Activated naive CD8-positive, alpha-beta T cell treated with anti-CD3 and anti-CD28 coated beads, Interleukin-2, amount 10 ng/mL, durations not matched to agents 7 days and 5 days (primary cell): ENCODE measurements around the gene DOCK10. TPM values are rescaled to one million over a fixed set of nuclear protein-coding genes. Genes with fewer than 3 reads are reported as not detected.
A peak's percentile ranks its signal among the peaks of the same experiment; 100 is the strongest.

ENCODE experiments used
- ATAC-seq: fragments of 150-1000 bp; cut with Tn5 transposase; one replicate; pipeline ENCODE4 v1.10.0; 2021; ENCODE audit warnings: low read depth, moderate library complexity
- POLR2A ChIA-PET: fragments of 350-600 bp; sonication (Branson Sonifier 250); formaldehyde crosslinking; loops from one replicate; lab custom pipeline; 2021; ENCODE audit warnings: antibody characterized with exemption; lab: Charles Lee
- DNase-seq: peaks from one replicate; pipeline ENCODE4 v3.0.0; 2021
- H3K27ac Mint-ChIP-seq: one replicate; pipeline ENCODE4 v1.8.0; 2022; ENCODE audit warnings: mild to moderate bottlenecking, mixed read lengths
- H3K27me3 Mint-ChIP-seq: one replicate; pipeline ENCODE4 v1.8.0; 2022; ENCODE audit warnings: mild to moderate bottlenecking, moderate library complexity, mixed read lengths
- H3K36me3 Mint-ChIP-seq: one replicate; pipeline ENCODE4 v1.8.0; 2021; ENCODE audit warnings: mild to moderate bottlenecking, mixed read lengths
- H3K4me1 Mint-ChIP-seq: one replicate; pipeline ENCODE4 v1.8.0; 2021; ENCODE audit warnings: mixed read lengths
- H3K4me3 Mint-ChIP-seq: one replicate; pipeline ENCODE4 v1.8.0; 2022; ENCODE audit warnings: mild to moderate bottlenecking, moderate library complexity, mixed read lengths
- H3K9me3 Mint-ChIP-seq: one replicate; pipeline ENCODE4 v1.8.0; 2021; ENCODE audit warnings: mixed read lengths
- total RNA-seq, 2 experiments: library from RNA; stranded (reverse); gene quantifications; one replicate each; pipeline ENCODE4 v1.2.3, GENCODE V29; 2021

DOCK10 gene
- total RNA-seq, 2 experiments from 2014 or later, result 259 to 273 TPM

GRCh38 chr2:224849264-224849663 is 193.0 kb downstream of the DOCK10 start:
- Mint-ChIP-seq H3K4me1 (no peaks in the 10 kb centered on the region), H3K36me3 (peaks cover 47% of the 10 kb centered on the region), H3K27me3 (no peaks in the 10 kb centered on the region), H3K9me3 (no peaks in the 10 kb centered on the region), H3K27ac (no peak overlapping the region), H3K4me3 (no peak overlapping the region)
- DNase-seq (no peak), ATAC-seq (no peak)
- POLR2A ChIA-PET, result no interaction called here

DNA sequence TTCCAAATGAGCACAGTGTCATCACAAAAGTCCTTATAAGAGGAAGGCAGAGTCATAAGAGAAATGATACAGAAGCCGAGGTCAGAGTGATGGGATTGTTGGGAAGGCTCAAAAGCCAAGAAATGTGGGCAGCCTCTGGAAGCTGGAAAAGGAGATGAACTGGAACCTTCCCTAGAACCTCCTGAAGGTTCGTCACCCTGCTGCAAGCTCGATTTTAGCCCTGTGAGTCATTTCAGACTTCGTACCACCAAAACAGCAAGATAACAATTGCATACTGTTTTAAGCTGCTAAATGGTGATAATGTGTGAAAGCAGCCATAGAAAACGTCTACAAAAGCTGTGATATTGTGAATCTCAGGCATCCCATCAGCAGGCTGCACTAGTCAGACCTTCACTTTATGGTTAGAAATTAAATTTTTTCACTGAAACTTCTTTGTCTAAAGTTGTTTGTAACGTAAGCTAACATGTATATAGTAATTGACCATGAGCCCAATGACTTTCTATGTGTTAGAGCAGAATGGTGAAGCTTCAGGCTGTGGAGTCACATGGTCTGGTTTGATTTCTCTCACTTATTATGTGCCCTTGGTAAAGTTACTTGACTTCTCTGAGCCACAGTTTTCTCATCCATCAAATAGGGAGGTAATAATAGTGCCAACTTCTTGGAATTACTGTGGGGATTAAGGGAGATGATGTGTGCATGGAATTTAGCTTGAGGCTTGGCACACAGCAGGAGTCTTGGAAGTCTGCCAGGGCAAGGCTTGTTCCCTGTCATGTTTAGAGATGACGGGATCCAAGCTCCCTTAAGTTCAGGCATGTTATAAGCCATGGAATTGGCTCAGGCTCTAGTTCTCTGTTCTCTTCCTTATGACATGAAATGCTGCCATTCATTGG is 194.1 kb downstream of the DOCK10 start:
- Mint-ChIP-seq H3K9me3 (no peaks in the 10 kb centered on the region), H3K27ac (peak overlapping the region; percentile 9), H3K4me1 (peaks cover 4% of the 10 kb centered on the region), H3K36me3 (peaks cover 55% of the 10 kb centered on the region), H3K27me3 (no peaks in the 10 kb centered on the region), H3K4me3 (no peak overlapping the region)
- ATAC-seq (no peak), DNase-seq (no peak)
- POLR2A ChIA-PET, result no interaction called here

- H3K27ac Mint-ChIP-seq, result peak overlapping the region; percentile 9
- ATAC-seq (no peak), DNase-seq (no peak)
- H3K4me3 Mint-ChIP-seq, result no peak overlapping the region
- H3K4me1 Mint-ChIP-seq, result peaks cover 6% of the 10 kb centered on the region
- H3K9me3 Mint-ChIP-seq, result no peaks in the 10 kb centered on the region
- peaks cover 61% of the 10 kb centered on the region for H3K36me3 Mint-ChIP-seq
- POLR2A ChIA-PET, result no interaction called here
- no peaks in the 10 kb centered on the region for H3K27me3 Mint-ChIP-seq
Measured at GRCh38 chr2:224847381-224847780, 194.9 kb downstream of the DOCK10 start.

GRCh38 chr2:224846686-224847085 is 195.6 kb downstream of the DOCK10 start:
- no peak overlapping the region for H3K27ac Mint-ChIP-seq
- no peaks in the 10 kb centered on the region for H3K9me3 Mint-ChIP-seq
- POLR2A ChIA-PET, result no interaction called here
- peaks cover 6% of the 10 kb centered on the region for H3K4me1 Mint-ChIP-seq
- no peak for ATAC-seq
- peaks cover 61% of the 10 kb centered on the region for H3K36me3 Mint-ChIP-seq
- no peak overlapping the region for H3K4me3 Mint-ChIP-seq
- no peaks in the 10 kb centered on the region for H3K27me3 Mint-ChIP-seq
- no peak for DNase-seq

DNA sequence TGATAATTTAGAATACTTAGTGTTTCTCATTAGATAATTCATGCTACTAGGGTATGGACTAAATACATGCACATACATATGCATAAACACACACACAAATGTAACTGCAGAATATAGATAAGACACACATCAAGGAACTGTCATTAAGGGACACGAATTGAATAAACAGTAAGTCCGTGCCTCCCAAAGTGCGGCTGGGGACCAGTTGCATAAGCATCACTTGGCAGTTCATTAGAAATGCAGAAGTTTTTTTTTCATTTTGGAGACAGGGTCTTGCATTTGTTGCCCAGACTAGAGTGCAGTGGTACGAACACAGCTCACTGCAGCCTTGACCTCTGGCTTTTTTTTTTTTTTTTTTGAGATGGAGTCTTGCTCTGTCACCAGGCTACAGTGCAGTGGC is 196.1 kb downstream of the DOCK10 start:
- POLR2A ChIA-PET, result no interaction called here
- peaks cover 6% of the 10 kb centered on the region for H3K4me1 Mint-ChIP-seq
- no peak for DNase-seq
- H3K27me3 Mint-ChIP-seq, result no peaks in the 10 kb centered on the region
- no peak overlapping the region for H3K27ac Mint-ChIP-seq
- H3K4me3 Mint-ChIP-seq, result no peak overlapping the region
- H3K36me3 Mint-ChIP-seq, result peaks cover 63% of the 10 kb centered on the region
- H3K9me3 Mint-ChIP-seq, result no peaks in the 10 kb centered on the region
- no peak for ATAC-seq

- Mint-ChIP-seq H3K27ac (peak overlapping the region; percentile 74), H3K4me1 (peaks cover 6% of the 10 kb centered on the region), H3K9me3 (peaks cover 4% of the 10 kb centered on the region), H3K27me3 (no peaks in the 10 kb centered on the region), H3K4me3 (no peak overlapping the region), H3K36me3 (peaks cover 71% of the 10 kb centered on the region)
- DNase-seq (no peak), ATAC-seq (no peak)
- POLR2A ChIA-PET, result no interaction called here
Measured at GRCh38 chr2:224843141-224843540, 199.1 kb downstream of the DOCK10 start.

DNA sequence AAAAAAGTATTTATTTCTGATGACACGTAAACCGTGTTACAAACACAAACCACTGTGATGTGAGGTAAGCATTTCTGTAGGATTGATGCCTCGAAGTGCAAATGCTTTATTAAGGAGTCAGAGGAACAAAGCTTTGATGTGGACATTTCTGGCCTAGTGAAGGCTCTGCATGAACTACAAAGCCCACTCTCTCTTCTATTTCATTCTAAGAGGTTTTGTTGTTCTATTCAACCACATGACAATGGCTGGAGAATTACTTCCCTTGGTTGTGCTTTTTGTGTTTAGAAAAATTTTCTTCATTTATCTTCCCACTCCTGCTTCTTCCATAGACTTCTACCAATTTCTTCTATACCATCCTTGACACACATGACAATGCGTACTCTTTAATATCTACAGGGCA is 200.4 kb downstream of the DOCK10 start:
- no peak for DNase-seq
- Mint-ChIP-seq H3K9me3 (peaks cover 4% of the 10 kb centered on the region), H3K4me3 (no peak overlapping the region), H3K36me3 (peaks cover 69% of the 10 kb centered on the region), H3K4me1 (peaks cover 6% of the 10 kb centered on the region), H3K27ac (no peak overlapping the region), H3K27me3 (no peaks in the 10 kb centered on the region)
- no peak for ATAC-seq
- POLR2A ChIA-PET, result no interaction called here

DNA sequence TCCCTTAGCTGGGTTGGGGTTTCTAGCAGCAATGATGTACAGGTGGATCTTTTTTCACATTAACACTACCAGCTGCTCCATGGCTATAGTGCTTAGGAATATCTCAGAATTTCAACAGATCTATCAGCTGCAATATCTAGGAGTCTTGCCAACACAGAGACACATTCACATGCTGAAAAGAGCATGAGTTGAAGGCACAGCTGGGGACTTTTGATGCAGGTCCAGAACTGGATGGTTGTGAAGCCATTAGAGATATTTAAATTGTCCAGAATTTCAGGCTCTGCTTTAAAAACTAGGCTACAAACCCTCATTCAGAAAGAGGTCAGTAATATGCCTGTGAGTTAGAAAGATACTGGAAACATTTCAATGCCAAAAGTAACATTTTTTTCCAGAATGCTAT is 203.9 kb downstream of the DOCK10 start:
- no peak overlapping the region for H3K27ac Mint-ChIP-seq
- H3K36me3 Mint-ChIP-seq, result peaks cover 66% of the 10 kb centered on the region
- DNase-seq (no peak), ATAC-seq (no peak)
- POLR2A ChIA-PET, result interaction anchor here (0.7 kb wide), 1 partner anchor 139 kb away, joined by 3 read pairs; no protein-coding TSS in a partner anchor
- peaks cover 4% of the 10 kb centered on the region for H3K9me3 Mint-ChIP-seq
- no peak overlapping the region for H3K4me3 Mint-ChIP-seq
- H3K4me1 Mint-ChIP-seq, result peaks cover 3% of the 10 kb centered on the region
- no peaks in the 10 kb centered on the region for H3K27me3 Mint-ChIP-seq

- ATAC-seq, result no peak
- POLR2A ChIA-PET, result no interaction called here
- DNase-seq, result no peak
- Mint-ChIP-seq H3K9me3 (peaks cover 4% of the 10 kb centered on the region), H3K4me1 (no peaks in the 10 kb centered on the region), H3K36me3 (peaks cover 64% of the 10 kb centered on the region), H3K27me3 (no peaks in the 10 kb centered on the region), H3K27ac (no peak overlapping the region), H3K4me3 (no peak overlapping the region)
Measured at GRCh38 chr2:224837558-224837957, 204.7 kb downstream of the DOCK10 start.

- H3K27me3 Mint-ChIP-seq, result no peaks in the 10 kb centered on the region
- peaks cover 4% of the 10 kb centered on the region for H3K9me3 Mint-ChIP-seq
- H3K36me3 Mint-ChIP-seq, result peaks cover 62% of the 10 kb centered on the region
- POLR2A ChIA-PET, result interaction anchor here (0.6 kb wide), 1 partner anchor 80 kb away, joined by 4 read pairs; no protein-coding TSS in a partner anchor
- H3K4me1 Mint-ChIP-seq, result no peaks in the 10 kb centered on the region
- no peak for DNase-seq
- H3K27ac Mint-ChIP-seq, result no peak overlapping the region
- no peak overlapping the region for H3K4me3 Mint-ChIP-seq
- ATAC-seq, result no peak
Measured at GRCh38 chr2:224837066-224837465, 205.2 kb downstream of the DOCK10 start.

DNA sequence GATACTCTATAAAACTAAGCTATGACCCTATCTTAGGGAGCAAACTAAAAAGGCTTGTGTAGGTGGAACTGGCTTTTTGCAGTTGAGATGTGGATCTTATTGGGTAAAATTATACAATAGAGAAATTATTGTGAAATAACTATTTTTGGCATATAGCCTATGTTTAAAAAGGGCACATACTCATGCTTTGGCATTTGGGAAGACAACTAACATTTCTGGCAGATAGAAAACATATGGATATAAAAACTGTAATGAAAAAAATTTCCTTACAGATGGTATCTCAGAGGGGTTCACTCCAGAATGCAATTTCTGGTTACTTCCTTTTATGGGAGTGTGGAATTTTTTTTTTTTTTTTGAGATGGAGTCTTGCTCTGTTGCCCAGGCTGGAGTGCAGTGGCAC is 206.0 kb downstream of the DOCK10 start:
- Mint-ChIP-seq H3K36me3 (peaks cover 61% of the 10 kb centered on the region), H3K27ac (no peak overlapping the region), H3K4me3 (no peak overlapping the region), H3K27me3 (no peaks in the 10 kb centered on the region), H3K9me3 (peaks cover 4% of the 10 kb centered on the region), H3K4me1 (no peaks in the 10 kb centered on the region)
- POLR2A ChIA-PET, result interaction anchor here (0.6 kb wide), 1 partner anchor 80 kb away, joined by 4 read pairs; no protein-coding TSS in a partner anchor
- DNase-seq, result no peak
- no peak for ATAC-seq

DNA sequence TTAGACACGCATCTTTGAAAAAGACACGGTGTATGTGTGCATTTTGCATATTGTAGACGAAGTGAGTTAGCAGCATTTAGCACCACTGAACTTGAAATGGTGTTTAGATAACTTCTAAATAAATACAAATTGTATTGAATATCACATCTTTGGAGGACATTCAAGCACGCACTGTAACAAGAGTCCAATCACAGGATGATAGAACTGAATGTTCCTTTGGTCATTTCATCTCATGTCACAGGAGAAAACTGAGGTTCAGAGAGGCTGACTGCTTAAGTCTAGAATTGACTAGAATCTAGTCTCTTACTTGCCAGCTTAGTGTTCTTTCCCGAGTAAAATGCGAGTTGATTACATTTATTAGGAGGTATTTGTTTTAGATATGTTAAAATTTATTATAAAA is 206.9 kb downstream of the DOCK10 start:
- H3K4me3 Mint-ChIP-seq, result no peak overlapping the region
- no peaks in the 10 kb centered on the region for H3K27me3 Mint-ChIP-seq
- peaks cover 59% of the 10 kb centered on the region for H3K36me3 Mint-ChIP-seq
- POLR2A ChIA-PET, result no interaction called here
- no peak overlapping the region for H3K27ac Mint-ChIP-seq
- H3K9me3 Mint-ChIP-seq, result no peaks in the 10 kb centered on the region
- H3K4me1 Mint-ChIP-seq, result no peaks in the 10 kb centered on the region
- no peak for DNase-seq
- ATAC-seq, result no peak

GRCh38 chr2:224833986-224834385 is 208.3 kb downstream of the DOCK10 start:
- DNase-seq, result no peak
- no peak for ATAC-seq
- Mint-ChIP-seq H3K27me3 (no peaks in the 10 kb centered on the region), H3K27ac (no peak overlapping the region), H3K4me1 (no peaks in the 10 kb centered on the region), H3K36me3 (peaks cover 58% of the 10 kb centered on the region), H3K4me3 (no peak overlapping the region), H3K9me3 (no peaks in the 10 kb centered on the region)
- POLR2A ChIA-PET, result no interaction called here

DNA sequence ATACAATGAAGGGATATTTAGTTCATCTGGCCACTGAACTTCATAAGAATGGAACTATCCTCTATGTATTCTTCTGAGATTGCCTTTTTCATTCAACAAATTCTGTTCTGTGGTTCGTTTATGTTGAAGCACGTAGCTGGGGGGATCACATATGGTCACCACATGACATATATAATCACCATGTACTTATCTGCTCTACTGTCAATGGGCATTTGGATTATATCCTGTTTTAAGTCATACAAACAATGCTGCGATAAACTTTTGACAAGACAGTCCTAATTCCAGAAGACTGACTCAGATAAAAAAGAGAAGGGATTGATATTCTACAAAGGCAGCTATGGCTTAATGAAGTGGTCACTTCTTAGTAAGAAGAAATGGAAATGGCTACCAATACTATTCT is 210.1 kb downstream of the DOCK10 start:
- ATAC-seq (no peak), DNase-seq (no peak)
- no peak overlapping the region for H3K27ac Mint-ChIP-seq
- POLR2A ChIA-PET, result interaction anchor here (1.4 kb wide), 1 partner anchor 16 kb away, joined by 3 read pairs; no protein-coding TSS in a partner anchor
- no peak overlapping the region for H3K4me3 Mint-ChIP-seq
- no peaks in the 10 kb centered on the region for H3K27me3 Mint-ChIP-seq
- H3K4me1 Mint-ChIP-seq, result no peaks in the 10 kb centered on the region
- peaks cover 64% of the 10 kb centered on the region for H3K36me3 Mint-ChIP-seq
- no peaks in the 10 kb centered on the region for H3K9me3 Mint-ChIP-seq
